H1 (cell line): ENCODE measurements around the gene CEP350. TPM values are rescaled to one million over a fixed set of nuclear protein-coding genes. Genes with fewer than 3 reads are reported as not detected.

Experiments
- CHD7 ChIP-seq: fragments of 300-600 bp; sonication (generic); IDR thresholded peaks from 2 replicates; pipeline ENCODE4 v1.7.1; 2012; ENCODE audit warnings: low read length, moderate library complexity, mild to moderate bottlenecking, inconsistent platforms; ENCODE audit not compliant: insufficient replicate concordance
- TAF1 ChIP-seq: IDR thresholded peaks from 2 replicates; pipeline ENCODE4 v1.6.1; 2011; ENCODE audit warnings: mild to moderate bottlenecking, low read depth, low read length
- polyA plus RNA-seq, 7 experiments: library from polyadenylated mRNA; depleted of rRNA in 3 of 7; stranded (reverse) in 5 of 7; unstranded in 2 of 7; fragments of >200 nt in 5 of 7; fragments of 200-250 nt in 2 of 7; gene quantifications; 1 replicate in 5 of 7; 2 replicates in 1 of 7; 4 replicates in 1 of 7; pipeline versions ENCODE4 v1.2.1 to v1.2.3, GENCODE V29; 2011 to 2013; ENCODE audit warnings: missing spikeins in 2 of 7, mixed read lengths in 2 of 7
- total RNA-seq: library from RNA; stranded (reverse); fragmentation: NEBNext Ultra II Directional; extraction: Animal tissue kit (Norgen Biotek cat#: 25700); gene quantifications from 2 replicates; pipeline ENCODE4 v1.2.1, GENCODE V29; 2021

CEP350 gene
- total and polyA plus RNA-seq, 2 of the 8 experiments (the other 6 are each of a cell fraction or from before 2014, with no cell fraction given): 5.6 to 39.4 TPM

GRCh38 chr1:180046674-180047073 is 92.1 kb downstream of the CEP350 start (continued):
- TF ChIP-seq CHD7: no peak
- TF ChIP-seq TAF1: no peak
